IPS-NIHi7 (cell line): ENCODE data around the gene DOK1.
A peak's percentile ranks its signal among the peaks of the same experiment; 100 is the strongest.

Experiments
- DNase-seq: peaks from one replicate; pipeline ENCODE4 v3.0.0; 2012; ENCODE audit warnings: mixed read lengths; ENCODE audit errors: extremely low spot score

DOK1 gene

GRCh38 chr2:74525717-74526648 is 28.5 kb upstream of the DOK1 start, which contains the start of gene DQX1:
Gene DQX1 (minus strand): TSS chr2:74526231. CDS start chr2:74525729, 502 bp downstream.
- DNase-seq: peak; percentile 53

DNA sequence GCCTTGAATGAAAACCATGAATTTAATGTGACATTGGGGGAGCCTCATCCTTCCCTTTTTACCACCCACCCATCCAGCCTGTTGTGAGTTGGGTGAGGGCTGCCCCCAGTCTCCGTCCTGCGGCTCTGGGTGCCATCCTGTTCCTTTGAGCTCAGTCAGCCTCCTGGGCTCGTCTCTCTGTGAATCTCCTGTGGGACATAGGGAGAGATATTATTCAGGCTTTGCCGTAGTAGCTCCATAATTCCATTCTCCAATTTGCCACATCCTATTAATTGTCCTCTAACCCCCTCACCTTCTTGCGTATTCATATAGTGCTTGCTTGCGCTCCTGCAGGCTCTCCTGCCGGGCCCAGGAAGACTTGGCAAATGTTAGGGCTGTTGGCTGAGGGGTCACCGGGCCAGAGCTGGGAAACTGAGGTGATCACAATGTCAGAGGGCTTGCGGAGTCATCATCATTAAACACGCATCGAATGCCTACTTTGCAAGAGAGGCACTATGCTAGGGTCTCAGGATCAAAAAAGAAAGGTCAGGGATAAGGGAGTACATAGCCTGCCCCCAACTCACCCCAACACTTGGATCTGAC is 27.8 kb upstream of the DOK1 start:
- DNase-seq: no peak

- no peak for DNase-seq
Observed at GRCh38 chr2:74527741-74528140, 26.8 kb upstream of the DOK1 start.

- no peak for DNase-seq
Observed at GRCh38 chr2:74528600-74529356, 25.7 kb upstream of the DOK1 start.

GRCh38 chr2:74529357-74530238 is 24.9 kb upstream of the DOK1 start, which contains the start of the genes AUP1 and HTRA2:
Gene AUP1 (minus strand): TSS chr2:74529706. CDS start chr2:74529629, 77 bp downstream.
Gene HTRA2 (plus strand): TSS chr2:74529933. CDS start chr2:74530007, 74 bp downstream.
- peak; percentile 99 for DNase-seq

GRCh38 chr2:74530239-74531187 is 24.0 kb upstream of the DOK1 start:
- peak; percentile 70 for DNase-seq

- no peak for DNase-seq
Observed at GRCh38 chr2:74531666-74532065, 22.9 kb upstream of the DOK1 start.

GRCh38 chr2:74532222-74532621 is 22.3 kb upstream of the DOK1 start:
- no peak for DNase-seq

GRCh38 chr2:74533464-74533863 is 21.1 kb upstream of the DOK1 start:
- no peak for DNase-seq

DNA sequence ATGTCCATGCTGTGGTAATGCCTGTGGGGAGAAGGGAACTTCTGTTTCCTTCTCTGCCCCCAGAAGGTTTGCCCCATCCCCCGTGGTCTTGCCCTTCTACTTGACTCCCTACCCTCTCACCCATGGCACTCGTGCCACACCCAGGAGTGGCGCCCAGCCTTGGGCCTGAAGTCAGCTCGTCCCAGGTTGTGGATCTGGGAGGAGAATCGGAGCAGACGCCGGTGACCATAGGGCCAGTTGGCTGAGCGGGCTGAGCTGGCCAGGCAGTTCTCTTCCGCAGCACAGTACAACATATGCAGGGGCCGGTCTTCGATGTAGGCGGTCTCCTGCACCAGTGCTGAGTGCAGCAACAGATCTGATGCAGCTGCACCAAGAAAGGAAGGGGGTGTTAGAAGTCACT is 20.1 kb upstream of the DOK1 start:
- DNase-seq: no peak

GRCh38 chr2:74535440-74535965 is 19.0 kb upstream of the DOK1 start:
- no peak for DNase-seq

GRCh38 chr2:74536166-74536950 is 18.2 kb upstream of the DOK1 start:
- DNase-seq: no peak

GRCh38 chr2:74537140-74537539 is 17.4 kb upstream of the DOK1 start:
- DNase-seq: no peak

- DNase-seq: no peak
Observed at GRCh38 chr2:74538881-74539339, 15.6 kb upstream of the DOK1 start.

GRCh38 chr2:74540291-74540690 is 14.2 kb upstream of the DOK1 start:
- no peak for DNase-seq

- DNase-seq: no peak
Observed at GRCh38 chr2:74542978-74543377, 11.5 kb upstream of the DOK1 start.

- no peak for DNase-seq
Observed at GRCh38 chr2:74544634-74545033, 9.9 kb upstream of the DOK1 start.

- DNase-seq: no peak
Observed at GRCh38 chr2:74546004-74546403, 8.5 kb upstream of the DOK1 start.
